ENCODE results near the gene ECE1.

Gene ECE1

DNA sequence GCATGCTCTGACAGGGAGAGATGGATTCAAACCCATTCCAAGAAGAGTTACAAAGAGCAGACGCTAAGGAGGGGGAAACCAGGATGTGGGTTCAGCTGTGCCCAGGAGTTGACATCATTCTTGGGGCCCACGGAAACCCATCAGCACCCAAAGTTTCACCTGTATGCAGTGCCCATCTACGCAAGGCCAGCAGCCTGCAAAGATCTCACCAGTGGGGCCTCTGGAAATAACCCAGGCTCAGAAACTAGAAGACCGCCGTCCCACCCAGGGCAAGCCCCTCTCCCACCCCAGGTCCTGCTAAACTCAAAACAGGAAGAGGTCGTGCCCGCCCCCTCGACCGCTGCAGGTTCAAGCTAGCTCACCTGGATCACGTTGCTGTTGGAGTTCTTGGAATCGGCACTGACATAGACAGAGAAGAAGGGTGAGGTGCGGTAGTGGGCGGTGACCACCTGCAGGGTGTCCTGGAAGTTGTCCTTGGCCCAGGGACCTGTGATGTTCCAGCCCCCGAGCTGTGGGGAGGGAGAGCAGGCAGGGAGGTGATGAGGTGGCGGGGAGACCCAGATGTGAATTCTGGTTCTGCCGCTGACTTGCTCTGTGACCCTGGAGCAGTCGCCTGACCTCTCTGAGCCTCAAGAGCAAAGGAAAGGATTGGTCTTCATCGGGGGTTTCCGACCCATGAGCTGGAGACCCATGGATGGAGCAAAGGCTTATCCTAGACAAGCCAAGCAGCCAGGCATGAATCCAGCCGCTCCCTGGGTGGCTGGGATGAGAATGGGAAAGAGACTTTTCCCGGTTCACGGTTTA lies 31.7 kb downstream of the ECE1 start:
- DNase-seq = no peak
- WGBS (ENCODE audit: extremely low coverage, insufficient coverage, insufficient read length) = no CpG with 5 or more reads among the region's 22 CpGs
- no peak overlapping the region for H2BK12ac ChIP-seq (ENCODE audit: low read length)
- H3K9me3 ChIP-seq (ENCODE audit: insufficient read depth, low read depth, low read length) = no peaks in the 10 kb centered on the region
- H3K18ac ChIP-seq (ENCODE audit: low read length) = no peak overlapping the region
- no peak overlapping the region for H3K4me2 ChIP-seq (ENCODE audit: low read length)
- H3K27ac ChIP-seq (ENCODE audit: low read depth, low read length) = no peak overlapping the region
- peaks cover 12 to 16% of the 10 kb centered on the region in 2 experiments for H3K4me1 ChIP-seq (ENCODE audit: control insufficient read depth in 1 of 2, insufficient read depth in 2 of 2, low read length in 2 of 2)
- H3K9ac ChIP-seq (ENCODE audit: low read length) = no peak overlapping the region
- no peak overlapping the region for H4K12ac ChIP-seq (ENCODE audit: low read depth, low read length)
- H3K14ac ChIP-seq (ENCODE audit: low read length) = no peak overlapping the region
- no peak overlapping the region for H2BK120ac ChIP-seq (ENCODE audit: insufficient read depth, low read length, poor library complexity)
- no peak overlapping the region for H4K91ac ChIP-seq (ENCODE audit: low read depth, low read length)
- no peak overlapping the region for H4K8ac ChIP-seq (ENCODE audit: low read depth, low read length)
- no peak overlapping the region for H3K23ac ChIP-seq (ENCODE audit: low read length)
- no peaks in the 10 kb centered on the region for H3K27me3 ChIP-seq (ENCODE audit: insufficient read depth, low read length)
- H3K79me1 ChIP-seq (ENCODE audit: low read length) = peaks cover 3% of the 10 kb centered on the region
- no peak overlapping the region for H2AK5ac ChIP-seq (ENCODE audit: low read length)
- H2BK5ac ChIP-seq (ENCODE audit: low read depth, low read length, poor library complexity) = no peak overlapping the region
- no peaks in the 10 kb centered on the region for H3K79me2 ChIP-seq (ENCODE audit: control insufficient read depth, insufficient read depth, low read length, poor library complexity)
- no peak overlapping the region for H3K4me3 ChIP-seq (ENCODE audit: low read depth, low read length)
- H3K4ac ChIP-seq (ENCODE audit: low read depth, low read length) = no peak overlapping the region
- H3K36me3 ChIP-seq (ENCODE audit: control insufficient read depth in 1 of 2, insufficient read depth in 2 of 2, low read length in 2 of 2) = peaks cover 10% of the 10 kb centered on the region in 2 experiments
- H2AFZ ChIP-seq (ENCODE audit: insufficient read depth, low read length, poor library complexity) = no peak overlapping the region

DNA sequence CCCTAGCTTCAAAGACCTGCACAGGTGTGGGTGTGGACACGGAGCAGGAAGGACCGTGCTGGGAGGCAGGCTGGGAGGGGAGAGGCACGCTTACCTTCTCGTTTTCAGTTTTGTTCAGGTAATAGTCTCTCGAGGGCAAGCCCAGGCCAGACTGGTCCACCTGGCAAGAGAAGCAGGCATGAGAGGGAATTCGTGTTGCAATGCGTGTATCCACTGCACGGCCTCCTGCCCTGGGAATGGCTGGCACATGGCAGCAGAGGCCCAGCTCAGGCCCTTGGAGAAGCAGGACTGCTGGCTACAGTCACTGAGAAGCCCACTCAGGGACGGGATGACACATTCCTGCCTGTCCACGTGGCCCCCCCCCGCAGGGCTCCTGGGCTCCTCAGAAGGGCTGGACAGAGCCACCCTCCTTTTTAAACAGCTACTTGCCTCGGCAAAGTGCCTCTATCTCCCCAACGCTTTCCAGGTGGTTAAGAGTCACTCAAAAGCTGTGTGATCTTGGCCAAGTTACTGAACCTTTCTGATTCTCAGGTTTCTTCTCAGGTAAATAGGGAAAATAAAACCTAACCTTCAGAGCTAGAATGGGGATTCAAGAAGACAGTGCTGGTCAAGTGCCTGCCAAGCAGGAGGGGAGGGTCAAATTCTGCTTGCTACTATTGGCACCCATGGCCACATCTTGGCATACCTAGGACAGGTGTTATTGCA lies 32.7 kb downstream of the ECE1 start:
- Histone ChIP-seq H3K36me3 (ENCODE audit: control insufficient read depth in 1 of 2, insufficient read depth in 2 of 2, low read length in 2 of 2) (peaks cover 10% of the 10 kb centered on the region in 2 experiments), H4K12ac (ENCODE audit: low read depth, low read length) (no peak overlapping the region), H3K4me2 (ENCODE audit: low read length) (no peak overlapping the region), H2AFZ (ENCODE audit: insufficient read depth, low read length, poor library complexity) (no peak overlapping the region), H3K18ac (ENCODE audit: low read length) (no peak overlapping the region), H3K14ac (ENCODE audit: low read length) (no peak overlapping the region), H3K79me1 (ENCODE audit: low read length) (peaks cover 3% of the 10 kb centered on the region), H4K91ac (ENCODE audit: low read depth, low read length) (no peak overlapping the region), H3K27me3 (ENCODE audit: insufficient read depth, low read length) (no peaks in the 10 kb centered on the region), H4K8ac (ENCODE audit: low read depth, low read length) (no peak overlapping the region), H2BK12ac (ENCODE audit: low read length) (no peak overlapping the region), H3K9ac (ENCODE audit: low read length) (no peak overlapping the region), H3K9me3 (ENCODE audit: insufficient read depth, low read depth, low read length) (no peaks in the 10 kb centered on the region), H3K79me2 (ENCODE audit: control insufficient read depth, insufficient read depth, low read length, poor library complexity) (no peaks in the 10 kb centered on the region), H3K23ac (ENCODE audit: low read length) (no peak overlapping the region), H2BK120ac (ENCODE audit: insufficient read depth, low read length, poor library complexity) (no peak overlapping the region), H2AK5ac (ENCODE audit: low read length) (no peak overlapping the region), H3K4ac (ENCODE audit: low read depth, low read length) (no peak overlapping the region), H2BK5ac (ENCODE audit: low read depth, low read length, poor library complexity) (no peak overlapping the region), H3K27ac (ENCODE audit: low read depth, low read length) (no peak overlapping the region), H3K4me3 (ENCODE audit: low read depth, low read length) (no peak overlapping the region), H3K4me1 (ENCODE audit: control insufficient read depth in 1 of 2, insufficient read depth in 2 of 2, low read length in 2 of 2) (peaks cover 12% of the 10 kb centered on the region in 2 experiments)
- no CpG with 5 or more reads among the region's 13 CpGs for WGBS (ENCODE audit: extremely low coverage, insufficient coverage, insufficient read length)
- DNase-seq = no peak

DNA sequence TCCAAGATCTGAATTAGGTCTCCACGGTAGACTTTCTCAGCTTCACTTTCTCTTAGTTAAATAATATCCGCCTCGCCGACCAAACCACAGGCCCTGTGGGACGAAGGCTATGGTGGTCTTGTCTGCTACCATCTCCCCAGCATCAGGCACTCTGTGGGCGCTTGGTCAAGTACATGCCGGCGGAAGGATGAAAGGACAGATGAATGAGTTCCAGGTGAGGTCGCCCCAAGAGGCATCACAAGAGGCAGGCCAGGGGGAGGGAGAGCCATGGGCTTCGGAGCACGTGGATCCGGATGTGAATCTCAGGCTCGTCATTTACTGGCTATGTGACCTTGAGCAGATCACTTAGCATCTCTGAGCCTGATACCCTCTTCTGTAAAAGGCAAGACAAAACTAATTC lies 33.5 kb downstream of the ECE1 start:
- H3K27ac ChIP-seq (ENCODE audit: low read depth, low read length) = no peak overlapping the region
- no peak overlapping the region for H4K12ac ChIP-seq (ENCODE audit: low read depth, low read length)
- H3K9ac ChIP-seq (ENCODE audit: low read length) = no peak overlapping the region
- H3K27me3 ChIP-seq (ENCODE audit: insufficient read depth, low read length) = no peaks in the 10 kb centered on the region
- no peak overlapping the region for H2BK120ac ChIP-seq (ENCODE audit: insufficient read depth, low read length, poor library complexity)
- no peak overlapping the region for H4K91ac ChIP-seq (ENCODE audit: low read depth, low read length)
- no peak overlapping the region for H2BK5ac ChIP-seq (ENCODE audit: low read depth, low read length, poor library complexity)
- H3K18ac ChIP-seq (ENCODE audit: low read length) = no peak overlapping the region
- H3K9me3 ChIP-seq (ENCODE audit: insufficient read depth, low read depth, low read length) = no peaks in the 10 kb centered on the region
- H2AFZ ChIP-seq (ENCODE audit: insufficient read depth, low read length, poor library complexity) = no peak overlapping the region
- no peak for DNase-seq
- no peak overlapping the region for H3K23ac ChIP-seq (ENCODE audit: low read length)
- no peak overlapping the region for H2BK12ac ChIP-seq (ENCODE audit: low read length)
- peaks cover 4 to 8% of the 10 kb centered on the region in 2 experiments for H3K4me1 ChIP-seq (ENCODE audit: control insufficient read depth in 1 of 2, insufficient read depth in 2 of 2, low read length in 2 of 2)
- H2AK5ac ChIP-seq (ENCODE audit: low read length) = no peak overlapping the region
- no peak overlapping the region for H4K8ac ChIP-seq (ENCODE audit: low read depth, low read length)
- H3K36me3 ChIP-seq (ENCODE audit: control insufficient read depth in 1 of 2, insufficient read depth in 2 of 2, low read length in 2 of 2) = peaks cover 10% of the 10 kb centered on the region in 2 experiments
- no peaks in the 10 kb centered on the region for H3K79me2 ChIP-seq (ENCODE audit: control insufficient read depth, insufficient read depth, low read length, poor library complexity)
- no peak overlapping the region for H3K4me3 ChIP-seq (ENCODE audit: low read depth, low read length)
- H3K79me1 ChIP-seq (ENCODE audit: low read length) = no peaks in the 10 kb centered on the region
- H3K4me2 ChIP-seq (ENCODE audit: low read length) = no peak overlapping the region
- WGBS (ENCODE audit: extremely low coverage, insufficient coverage, insufficient read length) = no CpG with 5 or more reads among the region's 13 CpGs
- H3K14ac ChIP-seq (ENCODE audit: low read length) = no peak overlapping the region
- no peak overlapping the region for H3K4ac ChIP-seq (ENCODE audit: low read depth, low read length)

DNA sequence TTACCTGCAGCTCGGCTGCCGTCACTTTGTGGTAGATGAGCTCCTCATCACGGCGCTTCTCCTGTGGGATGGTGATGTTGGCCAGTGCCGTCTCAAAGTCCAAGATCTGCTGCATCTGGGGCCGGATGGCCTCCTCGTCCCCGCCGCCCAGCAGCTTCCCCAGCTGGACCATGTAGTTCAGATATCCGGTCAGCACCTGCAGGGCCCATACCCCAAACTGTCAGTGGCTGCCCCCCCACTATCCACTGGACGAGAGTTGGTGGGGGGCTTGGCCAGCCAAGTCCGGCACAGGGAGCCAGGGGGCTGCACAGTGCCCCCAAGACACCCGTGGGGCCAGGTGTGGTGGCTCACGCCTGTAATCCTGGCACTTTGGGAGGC lies 34.3 kb downstream of the ECE1 start:
- Histone ChIP-seq H2AK5ac (ENCODE audit: low read length) (no peak overlapping the region), H3K14ac (ENCODE audit: low read length) (no peak overlapping the region), H3K9me3 (ENCODE audit: insufficient read depth, low read depth, low read length) (no peaks in the 10 kb centered on the region), H2BK12ac (ENCODE audit: low read length) (no peak overlapping the region), H4K8ac (ENCODE audit: low read depth, low read length) (no peak overlapping the region), H2AFZ (ENCODE audit: insufficient read depth, low read length, poor library complexity) (no peak overlapping the region), H3K36me3 (ENCODE audit: control insufficient read depth in 1 of 2, insufficient read depth in 2 of 2, low read length in 2 of 2) (peaks cover 10% of the 10 kb centered on the region in 2 experiments), H3K4ac (ENCODE audit: low read depth, low read length) (no peak overlapping the region), H3K27ac (ENCODE audit: low read depth, low read length) (no peak overlapping the region), H2BK5ac (ENCODE audit: low read depth, low read length, poor library complexity) (no peak overlapping the region), H3K4me3 (ENCODE audit: low read depth, low read length) (no peak overlapping the region), H3K27me3 (ENCODE audit: insufficient read depth, low read length) (no peaks in the 10 kb centered on the region), H3K18ac (ENCODE audit: low read length) (no peak overlapping the region), H2BK120ac (ENCODE audit: insufficient read depth, low read length, poor library complexity) (no peak overlapping the region), H4K91ac (ENCODE audit: low read depth, low read length) (no peak overlapping the region), H3K79me1 (ENCODE audit: low read length) (no peaks in the 10 kb centered on the region), H4K12ac (ENCODE audit: low read depth, low read length) (no peak overlapping the region), H3K23ac (ENCODE audit: low read length) (no peak overlapping the region), H3K9ac (ENCODE audit: low read length) (no peak overlapping the region), H3K79me2 (ENCODE audit: control insufficient read depth, insufficient read depth, low read length, poor library complexity) (no peaks in the 10 kb centered on the region), H3K4me1 (ENCODE audit: control insufficient read depth in 1 of 2, insufficient read depth in 2 of 2, low read length in 2 of 2) (peaks cover 2 to 6% of the 10 kb centered on the region in 2 experiments), H3K4me2 (ENCODE audit: low read length) (no peak overlapping the region)
- no CpG with 5 or more reads among the region's 14 CpGs for WGBS (ENCODE audit: extremely low coverage, insufficient coverage, insufficient read length)
- no peak for DNase-seq

Data from trophoblast cell (in vitro differentiated cells and primary cell).